HEK293T (cell line): ENCODE results near the gene FGR.

Source experiments
- CTCF ChIA-PET: fragments of 350-600 bp; formaldehyde crosslinking; extraction: SDS; loops from one replicate; lab custom pipeline; 2021; ENCODE audit warnings: antibody characterized with exemption, inconsistent platforms; lab: Yijun Ruan, JAX
- POLR2A ChIA-PET: fragments of 350-600 bp; formaldehyde crosslinking; extraction: SDS; loops from one replicate; lab custom pipeline; 2020; ENCODE audit warnings: antibody characterized with exemption, inconsistent platforms; lab: Yijun Ruan, JAX
- DNase-seq: peaks from one replicate; pipeline ENCODE4 v3.0.0; 2012; ENCODE audit warnings: mixed read lengths; ENCODE audit errors: extremely low spot score
- ARNT ChIP-seq: fragments of 450-650 bp; IDR thresholded peaks from 2 replicates; pipeline ENCODE4 v1.6.1; 2017; ENCODE audit warnings: mild to moderate bottlenecking
- BHLHE40 ChIP-seq: fragments of 450-650 bp; IDR thresholded peaks from 2 replicates; pipeline ENCODE4 v1.6.1; 2016; ENCODE audit warnings: mild to moderate bottlenecking, moderate library complexity, borderline replicate concordance
- CTBP1 ChIP-seq: fragments of 450-650 bp; IDR thresholded peaks from 2 replicates; pipeline ENCODE4 v1.6.1; 2016; ENCODE audit warnings: borderline replicate concordance
- ELF4 ChIP-seq: fragments of 450-650 bp; IDR thresholded peaks from 2 replicates; pipeline ENCODE4 v1.6.1; 2017; ENCODE audit warnings: antibody characterized with exemption
- FOXA1 ChIP-seq: fragments of 450-650 bp; IDR thresholded peaks from 2 replicates; pipeline ENCODE4 v1.6.1; 2016; ENCODE audit warnings: mild to moderate bottlenecking
- FOXK2 ChIP-seq: fragments of 450-650 bp; IDR thresholded peaks from 2 replicates; pipeline ENCODE4 v1.6.1; 2016; ENCODE audit warnings: mild to moderate bottlenecking
- FOXM1 ChIP-seq: fragments of 450-650 bp; IDR thresholded peaks from 2 replicates; pipeline ENCODE4 v1.6.1; 2017; ENCODE audit warnings: mild to moderate bottlenecking, borderline replicate concordance
- HDGF ChIP-seq: fragments of 450-650 bp; IDR thresholded peaks from 2 replicates; pipeline ENCODE4 v1.6.1; 2017; ENCODE audit warnings: antibody characterized with exemption, borderline replicate concordance
- L3MBTL2 ChIP-seq: fragments of 450-650 bp; conservative IDR thresholded peaks from 2 replicates; pipeline ENCODE4 v1.6.1; 2016; ENCODE audit warnings: mild to moderate bottlenecking
- LEF1 ChIP-seq: fragments of 450-650 bp; IDR thresholded peaks from 2 replicates; pipeline ENCODE4 v1.6.1; 2017; ENCODE audit warnings: mild to moderate bottlenecking, borderline replicate concordance
- NFRKB ChIP-seq: fragments of 450-650 bp; IDR thresholded peaks from 2 replicates; pipeline ENCODE4 v1.6.1; 2016; ENCODE audit warnings: mild to moderate bottlenecking, moderate library complexity
- PKNOX1 ChIP-seq: fragments of 450-650 bp; IDR thresholded peaks from 2 replicates; pipeline ENCODE4 v1.6.1; 2016
- SP1 ChIP-seq: fragments of 450-650 bp; IDR thresholded peaks from 2 replicates; pipeline ENCODE4 v1.6.1; 2017
- SUZ12 ChIP-seq: fragments of 450-650 bp; IDR thresholded peaks from 2 replicates; pipeline ENCODE4 v1.6.1; 2016; ENCODE audit warnings: mild to moderate bottlenecking
- TARDBP ChIP-seq: fragments of 450-650 bp; IDR thresholded peaks from 2 replicates; pipeline ENCODE4 v1.6.1; 2016
- ZNF384 ChIP-seq: fragments of 450-650 bp; IDR thresholded peaks from 2 replicates; pipeline ENCODE4 v1.6.1; 2016

FGR gene

GRCh38 chr1:27661412-27662075 lies 26.6 kb upstream of the FGR start:
- ChIA-PET CTCF (interaction anchor here (0.5 to 4.5 kb wide), 4 partner anchors 8 to 82 kb away, joined by 3 to 54 read pairs (median 6); no protein-coding TSS in a partner anchor), POLR2A (interaction anchor here (1.5 to 1.9 kb wide), 2 partner anchors 8 to 56 kb away, joined by 3 to 7 read pairs; no protein-coding TSS in a partner anchor)

GRCh38 chr1:27660300-27660835 lies 25.4 kb upstream of the FGR start:
- CTCF ChIA-PET, result interaction anchor here (0.6 to 4.5 kb wide), 3 partner anchors 9 to 109 kb away, joined by 4 to 54 read pairs (median 5); no protein-coding TSS in a partner anchor
- TF ChIP-seq BHLHE40 (no peak), HDGF (no peak), ARNT (no peak), CTBP1 (no peak), FOXK2 (no peak)
- POLR2A ChIA-PET, result interaction anchor here (1.5 kb wide), 1 partner anchor 9 kb away, joined by 3 read pairs; no protein-coding TSS in a partner anchor
- no peak for DNase-seq

More at GRCh38 chr1:27661412-27662075, 26.6 kb upstream of the FGR start:
- DNase-seq, result no peak
- TF ChIP-seq HDGF (no peak), FOXM1 (no peak), NFRKB (no peak)

- CTCF ChIA-PET, result interaction anchor here (0.6 to 1.5 kb wide), 3 partner anchors 10 to 109 kb away, joined by 3 to 5 read pairs (median 4); no protein-coding TSS in a partner anchor
Measured at GRCh38 chr1:27659497-27660299, 24.7 kb upstream of the FGR start.

GRCh38 chr1:27658951-27659496 lies 24.0 kb upstream of the FGR start:
- no peak for DNase-seq
- ChIA-PET POLR2A (interaction anchor here (0.6 to 0.7 kb wide), 2 partner anchors 9 to 222 kb away, joined by 3 to 4 read pairs; no protein-coding TSS in a partner anchor), CTCF (interaction anchor here (0.5 to 0.9 kb wide), 3 partner anchors 10 to 20 kb away, joined by 3 read pairs; partner anchors contain the start of gene IFI6)
- TF ChIP-seq CTBP1 (no peak), TARDBP (no peak), FOXA1 (no peak), L3MBTL2 (no peak), ZNF384 (no peak), SP1 (no peak), PKNOX1 (no peak), LEF1 (no peak)

More at GRCh38 chr1:27659497-27660299, 24.7 kb upstream of the FGR start:
- DNase-seq, result peak; percentile 92
- no peak for TF ChIP-seq SP1
- peak; percentile 88 for TF ChIP-seq PKNOX1
- TF ChIP-seq LEF1, result no peak
- POLR2A ChIA-PET, result interaction anchor here (0.6 to 1.5 kb wide), 3 partner anchors 10 to 221 kb away, joined by 3 to 4 read pairs (median 3); no protein-coding TSS in a partner anchor

GRCh38 chr1:27656157-27656893 lies 21.3 kb upstream of the FGR start:
- DNase-seq, result no peak
- CTCF ChIA-PET, result no interaction called here
- no peak for TF ChIP-seq LEF1
- TF ChIP-seq ELF4, result no peak
- TF ChIP-seq NFRKB, result no peak
- no peak for TF ChIP-seq HDGF
- no peak for TF ChIP-seq L3MBTL2
- no peak for TF ChIP-seq FOXA1
- no peak for TF ChIP-seq CTBP1
- TF ChIP-seq ARNT, result no peak
- no peak for TF ChIP-seq SUZ12
- no peak for TF ChIP-seq PKNOX1
- no peak for TF ChIP-seq FOXM1
- no peak for TF ChIP-seq ZNF384
- TF ChIP-seq BHLHE40, result no peak
- no peak for TF ChIP-seq FOXK2
- no peak for TF ChIP-seq TARDBP
- no peak for TF ChIP-seq SP1
- POLR2A ChIA-PET, result no interaction called here
